Measurements from ENCODE around the gene PRSS57.
"Not testable (repeated sequence)": the region's sequence is repeated elsewhere in the genome, so short reads cannot be mapped to it uniquely, and the experiment has no call there.

PRSS57 gene

DNA sequence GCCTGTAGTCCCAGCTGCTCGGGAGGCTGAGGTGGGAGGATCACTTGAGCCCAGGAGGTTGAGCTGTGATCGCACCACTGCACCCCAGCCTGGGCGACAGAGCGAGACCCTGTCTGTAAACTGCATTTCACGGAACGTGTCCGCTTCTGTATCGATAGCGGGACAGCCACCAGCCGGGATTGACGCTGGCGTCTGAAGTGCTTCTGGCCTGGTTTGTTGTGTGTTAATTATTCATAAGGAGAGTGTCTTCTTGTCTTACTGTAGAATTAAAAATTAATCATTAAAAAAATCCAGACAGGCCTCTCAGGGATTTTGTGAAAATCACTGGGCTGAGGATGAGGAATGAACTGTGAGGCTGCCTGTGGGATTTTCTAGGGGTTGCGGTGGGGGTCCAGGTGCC lies 39.5 kb upstream of the PRSS57 start:
- Histone ChIP-seq H3K9ac (ENCODE audit: low read depth in 1 of 2, low read length in 2 of 2) (no peak overlapping the region), H3K9me3 (ENCODE audit: control insufficient read depth in 2 of 2, low read length in 2 of 2) (no peaks in the 10 kb centered on the region), H3K4me1 (ENCODE audit: control insufficient read depth in 2 of 2, insufficient read depth in 2 of 2, low read length in 2 of 2) (peaks cover 6 to 15% of the 10 kb centered on the region in 2 donors), H3K36me3 (ENCODE audit: control insufficient read depth in 2 of 2, insufficient read depth in 2 of 2, low read length in 2 of 2) (no peaks in the 10 kb centered on the region), H3K27me3 (ENCODE audit: control insufficient read depth in 2 of 2, insufficient read depth in 2 of 2, low read length in 2 of 2) (peaks cover 0 to 4% of the 10 kb centered on the region in 2 donors), H3K27ac (ENCODE audit: low read depth in 2 of 2, low read length in 2 of 2) (no peak overlapping the region), H3K4me3 (ENCODE audit: low read length in 2 of 2) (no peak overlapping the region)

DNA sequence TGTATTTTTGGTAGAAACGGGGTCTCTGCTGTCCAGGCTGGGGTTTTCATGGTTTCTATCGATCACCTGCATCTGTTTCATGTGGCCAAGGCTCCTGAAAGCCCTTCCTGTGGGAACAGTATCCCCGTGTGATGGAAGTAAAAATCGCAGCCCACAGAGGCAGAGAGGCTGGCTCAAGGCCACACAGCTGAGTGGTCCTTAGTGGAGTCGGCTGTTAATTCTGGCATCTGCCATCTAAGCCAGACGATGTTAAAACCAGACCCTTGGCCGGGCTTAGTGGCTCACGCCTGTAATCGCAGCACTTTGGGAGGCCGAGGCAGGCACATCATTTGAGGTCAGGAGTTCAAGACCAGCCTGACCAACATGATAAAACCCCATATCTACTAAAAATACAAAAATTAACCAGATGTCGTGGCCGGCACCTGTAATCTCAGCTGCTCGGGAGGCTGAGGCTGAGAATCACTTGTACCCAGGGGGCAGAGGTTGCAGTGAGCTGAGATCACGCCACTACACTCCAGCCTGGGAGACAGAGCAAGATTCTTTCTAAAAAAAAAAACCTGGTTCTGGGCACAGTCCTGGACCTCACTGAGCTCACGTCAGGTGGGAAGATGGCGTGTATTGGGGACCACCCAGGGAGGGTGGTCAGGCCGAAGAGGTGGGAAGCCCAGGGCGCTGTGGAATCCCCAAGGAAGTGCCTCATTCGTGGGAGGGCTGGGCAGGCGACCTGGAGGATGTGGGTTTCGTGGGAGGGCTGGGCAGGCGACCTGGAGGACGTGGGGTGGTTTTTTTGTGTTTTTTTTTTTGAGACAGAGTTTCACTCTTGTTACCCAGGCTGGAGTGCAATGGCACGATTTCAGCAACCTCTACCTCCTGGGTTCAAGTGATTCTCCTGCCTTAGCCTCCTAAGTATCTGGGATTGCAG lies 37.2 kb upstream of the PRSS57 start:
- H3K27ac ChIP-seq (ENCODE audit: low read depth in 2 of 2, low read length in 2 of 2) = no peak overlapping the region

DNA sequence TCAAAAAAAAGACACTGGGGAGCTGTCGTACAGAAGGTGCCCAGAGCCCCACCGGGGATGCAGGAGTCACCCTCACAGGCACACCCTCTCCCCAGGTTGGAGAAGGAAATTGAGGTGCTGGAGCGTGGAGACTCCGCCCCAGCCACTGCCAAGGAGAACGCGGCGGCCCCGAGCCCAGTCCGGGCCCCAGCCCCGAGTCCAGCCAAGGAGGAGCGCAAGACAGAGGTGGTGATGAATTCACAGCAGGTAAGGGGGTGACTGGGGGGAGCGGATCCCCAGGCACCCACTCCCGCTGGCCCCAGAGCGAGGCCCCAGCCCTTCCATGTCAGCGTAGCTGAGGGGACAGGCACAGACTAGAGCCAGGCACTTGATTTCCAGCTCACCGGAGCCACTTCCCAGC lies 35.7 kb upstream of the PRSS57 start:
- no peaks in the 10 kb centered on the region for H3K9me3 ChIP-seq (ENCODE audit: control insufficient read depth in 2 of 2, low read length in 2 of 2)
- no peaks in the 10 kb centered on the region for H3K36me3 ChIP-seq (ENCODE audit: control insufficient read depth in 2 of 2, insufficient read depth in 2 of 2, low read length in 2 of 2)
- no peak overlapping the region for H3K27ac ChIP-seq (ENCODE audit: low read depth in 2 of 2, low read length in 2 of 2)
- no peak overlapping the region for H3K4me3 ChIP-seq (ENCODE audit: low read length in 2 of 2)
- no peaks in the 10 kb centered on the region for H3K4me1 ChIP-seq (ENCODE audit: control insufficient read depth in 2 of 2, insufficient read depth in 2 of 2, low read length in 2 of 2)
- H3K9ac ChIP-seq (ENCODE audit: low read depth in 1 of 2, low read length in 2 of 2) = no peak overlapping the region
- H3K27me3 ChIP-seq (ENCODE audit: control insufficient read depth in 2 of 2, insufficient read depth in 2 of 2, low read length in 2 of 2) = peaks cover 0 to 4% of the 10 kb centered on the region in 2 donors

More for the DNA sequence above, 37.2 kb upstream of the PRSS57 start:
- Histone ChIP-seq H3K4me1 (ENCODE audit: control insufficient read depth in 2 of 2, insufficient read depth in 2 of 2, low read length in 2 of 2) (peaks cover 0 to 2% of the 10 kb centered on the region in 2 donors), H3K36me3 (ENCODE audit: control insufficient read depth in 2 of 2, insufficient read depth in 2 of 2, low read length in 2 of 2) (no peaks in the 10 kb centered on the region), H3K9ac (ENCODE audit: low read depth in 1 of 2, low read length in 2 of 2) (no peak overlapping the region), H3K27me3 (ENCODE audit: control insufficient read depth in 2 of 2, insufficient read depth in 2 of 2, low read length in 2 of 2) (peaks cover 0 to 4% of the 10 kb centered on the region in 2 donors), H3K4me3 (ENCODE audit: low read length in 2 of 2) (no peak overlapping the region), H3K9me3 (ENCODE audit: control insufficient read depth in 2 of 2, low read length in 2 of 2) (no peaks in the 10 kb centered on the region)

DNA sequence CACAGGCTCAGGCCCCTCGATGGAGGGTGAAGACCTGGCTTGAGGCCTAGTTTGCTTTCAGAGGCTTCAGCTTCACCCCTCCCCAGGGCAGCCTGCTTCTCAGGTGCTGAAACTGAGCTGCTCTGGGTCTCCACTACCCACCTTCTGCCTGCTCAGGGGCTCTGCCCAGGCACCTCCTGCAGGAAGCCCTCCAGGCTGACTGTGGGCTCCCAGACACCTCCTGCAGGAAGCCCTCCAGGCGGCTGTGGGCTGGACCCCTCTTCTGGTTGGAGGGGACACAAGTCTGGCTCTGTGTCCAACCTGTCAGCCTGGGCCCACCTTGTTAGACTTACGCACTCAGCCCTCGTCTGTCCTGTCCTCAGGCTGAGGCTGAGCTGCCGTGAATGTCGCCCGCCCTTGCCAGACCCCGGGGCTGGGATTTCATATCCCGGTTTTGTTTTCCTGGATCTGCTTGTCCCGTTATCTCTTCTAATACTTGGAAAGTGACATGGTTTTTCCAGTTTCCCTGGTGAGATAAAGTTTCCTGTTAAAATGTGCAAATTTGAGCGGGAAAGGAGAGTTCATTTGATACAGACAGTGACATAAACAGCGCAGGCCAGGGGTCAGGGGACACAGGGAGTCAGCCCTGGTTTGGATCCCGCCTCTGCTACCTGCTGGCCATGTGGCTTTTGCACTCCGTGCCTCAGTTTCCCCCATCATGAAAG lies 34.9 kb upstream of the PRSS57 start:
- Histone ChIP-seq H3K9me3 (ENCODE audit: control insufficient read depth in 2 of 2, low read length in 2 of 2) (no peaks in the 10 kb centered on the region), H3K4me1 (ENCODE audit: control insufficient read depth in 2 of 2, insufficient read depth in 2 of 2, low read length in 2 of 2) (no peaks in the 10 kb centered on the region), H3K27ac (ENCODE audit: low read depth in 2 of 2, low read length in 2 of 2) (no peak overlapping the region), H3K36me3 (ENCODE audit: control insufficient read depth in 2 of 2, insufficient read depth in 2 of 2, low read length in 2 of 2) (no peaks in the 10 kb centered on the region), H3K9ac (ENCODE audit: low read depth in 1 of 2, low read length in 2 of 2) (no peak overlapping the region), H3K4me3 (ENCODE audit: low read length in 2 of 2) (no peak overlapping the region), H3K27me3 (ENCODE audit: control insufficient read depth in 2 of 2, insufficient read depth in 2 of 2, low read length in 2 of 2) (peaks cover 0 to 4% of the 10 kb centered on the region in 2 donors)

DNA sequence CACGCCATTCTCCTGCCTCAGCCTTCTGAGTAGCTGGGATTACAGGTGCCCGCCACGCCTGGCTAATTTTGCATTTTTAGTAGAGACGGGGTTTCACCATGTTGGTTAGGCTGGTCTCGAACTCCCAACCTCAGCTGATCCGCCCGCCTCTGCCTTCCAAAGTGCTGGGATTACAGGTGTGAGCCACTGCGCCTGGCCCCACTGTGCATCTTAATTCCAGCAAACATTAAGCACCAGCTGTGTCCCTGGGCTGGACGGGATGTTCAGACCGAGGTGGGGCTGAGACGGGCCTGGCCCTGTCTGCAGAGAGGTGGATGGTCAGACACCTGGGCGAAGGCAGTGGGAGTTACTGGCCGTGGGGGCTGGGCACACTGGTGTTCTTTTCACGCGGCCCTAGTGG lies 34.3 kb upstream of the PRSS57 start:
- not testable (repeated sequence) for H3K4me1 ChIP-seq (ENCODE audit: control insufficient read depth in 2 of 2, insufficient read depth in 2 of 2, low read length in 2 of 2); H3K9ac ChIP-seq (ENCODE audit: low read depth in 1 of 2, low read length in 2 of 2); H3K27ac ChIP-seq (ENCODE audit: low read depth in 2 of 2, low read length in 2 of 2); H3K27me3 ChIP-seq (ENCODE audit: control insufficient read depth in 2 of 2, insufficient read depth in 2 of 2, low read length in 2 of 2); H3K4me3 ChIP-seq (ENCODE audit: low read length in 2 of 2); H3K36me3 ChIP-seq (ENCODE audit: control insufficient read depth in 2 of 2, insufficient read depth in 2 of 2, low read length in 2 of 2); H3K9me3 ChIP-seq (ENCODE audit: control insufficient read depth in 2 of 2, low read length in 2 of 2)

DNA sequence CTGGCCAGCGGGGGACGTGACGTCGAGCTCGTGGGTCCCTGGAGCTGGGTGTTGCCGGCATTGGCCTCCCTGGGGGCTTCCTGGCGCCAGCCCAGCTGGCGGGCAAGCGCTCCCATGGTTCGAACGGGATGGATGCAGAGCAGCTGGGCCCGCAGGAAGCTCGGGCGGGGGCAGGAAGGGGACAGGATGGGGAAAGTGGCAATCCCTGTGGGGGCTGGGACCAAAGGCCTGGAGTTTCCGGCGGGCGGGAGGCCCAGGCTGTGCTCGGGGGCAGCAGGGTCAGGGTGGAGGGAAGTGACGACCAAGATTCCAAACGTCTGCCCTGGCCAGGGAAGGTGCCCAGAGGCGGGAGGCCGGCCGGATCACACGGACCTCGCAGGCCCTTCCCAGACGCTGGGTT lies 32.8 kb upstream of the PRSS57 start:
- Histone ChIP-seq H3K27me3 (ENCODE audit: control insufficient read depth in 2 of 2, insufficient read depth in 2 of 2, low read length in 2 of 2) (no peaks in the 10 kb centered on the region), H3K9ac (ENCODE audit: low read depth in 1 of 2, low read length in 2 of 2) (no peak overlapping the region), H3K4me1 (ENCODE audit: control insufficient read depth in 2 of 2, insufficient read depth in 2 of 2, low read length in 2 of 2) (no peaks in the 10 kb centered on the region), H3K36me3 (ENCODE audit: control insufficient read depth in 2 of 2, insufficient read depth in 2 of 2, low read length in 2 of 2) (no peaks in the 10 kb centered on the region), H3K27ac (ENCODE audit: low read depth in 2 of 2, low read length in 2 of 2) (no peak overlapping the region), H3K9me3 (ENCODE audit: control insufficient read depth in 2 of 2, low read length in 2 of 2) (no peaks in the 10 kb centered on the region), H3K4me3 (ENCODE audit: low read length in 2 of 2) (no peak overlapping the region)

DNA sequence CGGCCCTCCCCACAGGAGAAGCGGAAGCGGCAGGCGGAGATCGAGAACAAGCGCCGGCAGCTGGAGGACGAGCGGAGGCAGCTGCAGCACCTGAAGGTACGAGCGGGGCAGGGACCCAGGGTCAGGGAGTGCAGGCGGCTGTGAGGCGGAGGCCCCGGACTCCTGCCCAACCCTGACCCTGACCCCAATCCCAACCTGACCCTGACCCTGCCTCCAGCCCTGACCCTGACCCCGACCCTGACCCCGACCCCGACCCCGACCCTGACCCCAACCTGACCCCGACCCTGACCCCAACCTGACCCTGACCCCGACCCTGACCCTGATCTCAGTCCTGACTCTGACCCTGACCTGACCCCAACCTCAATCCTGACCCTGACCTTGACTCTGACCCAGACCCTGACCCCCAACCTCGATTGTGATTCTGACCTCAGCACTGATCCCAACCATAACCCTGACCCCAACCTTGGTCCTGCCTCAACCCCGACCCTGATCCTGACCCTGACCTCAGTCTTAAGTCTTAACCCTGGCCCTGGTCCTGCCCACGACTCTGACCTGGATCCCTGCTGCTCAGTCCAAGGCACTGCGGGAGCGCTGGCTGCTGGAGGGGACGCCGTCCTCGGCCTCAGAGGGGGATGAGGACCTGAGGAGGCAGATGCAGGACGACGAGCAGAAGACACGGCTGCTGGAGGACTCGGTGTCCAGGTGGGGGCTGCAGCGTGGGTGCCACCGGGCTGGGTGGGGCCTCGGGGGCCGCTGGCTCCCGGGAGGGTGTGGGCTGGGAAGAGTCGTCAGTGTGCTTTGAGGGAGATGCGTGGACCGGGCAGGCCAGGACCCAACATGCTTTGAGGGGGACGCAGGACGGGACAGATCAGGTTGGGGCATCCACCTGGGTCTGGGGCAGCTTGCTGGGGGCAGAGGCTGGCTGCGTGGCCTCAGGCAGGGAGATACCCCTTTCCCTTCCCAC lies 32.0 kb upstream of the PRSS57 start:
- H3K4me3 ChIP-seq (ENCODE audit: low read length in 2 of 2) = no peak overlapping the region
- H3K27me3 ChIP-seq (ENCODE audit: control insufficient read depth in 2 of 2, insufficient read depth in 2 of 2, low read length in 2 of 2) = peaks cover 0 to 3% of the 10 kb centered on the region in 2 donors
- H3K9me3 ChIP-seq (ENCODE audit: control insufficient read depth in 2 of 2, low read length in 2 of 2) = no peaks in the 10 kb centered on the region
- H3K4me1 ChIP-seq (ENCODE audit: control insufficient read depth in 2 of 2, insufficient read depth in 2 of 2, low read length in 2 of 2) = no peaks in the 10 kb centered on the region
- H3K9ac ChIP-seq (ENCODE audit: low read depth in 1 of 2, low read length in 2 of 2) = no peak overlapping the region
- H3K36me3 ChIP-seq (ENCODE audit: control insufficient read depth in 2 of 2, insufficient read depth in 2 of 2, low read length in 2 of 2) = no peaks in the 10 kb centered on the region
- peak overlapping the region in 1 of 2 donors; percentile 16 for H3K27ac ChIP-seq (ENCODE audit: low read depth in 2 of 2, low read length in 2 of 2)

DNA sequence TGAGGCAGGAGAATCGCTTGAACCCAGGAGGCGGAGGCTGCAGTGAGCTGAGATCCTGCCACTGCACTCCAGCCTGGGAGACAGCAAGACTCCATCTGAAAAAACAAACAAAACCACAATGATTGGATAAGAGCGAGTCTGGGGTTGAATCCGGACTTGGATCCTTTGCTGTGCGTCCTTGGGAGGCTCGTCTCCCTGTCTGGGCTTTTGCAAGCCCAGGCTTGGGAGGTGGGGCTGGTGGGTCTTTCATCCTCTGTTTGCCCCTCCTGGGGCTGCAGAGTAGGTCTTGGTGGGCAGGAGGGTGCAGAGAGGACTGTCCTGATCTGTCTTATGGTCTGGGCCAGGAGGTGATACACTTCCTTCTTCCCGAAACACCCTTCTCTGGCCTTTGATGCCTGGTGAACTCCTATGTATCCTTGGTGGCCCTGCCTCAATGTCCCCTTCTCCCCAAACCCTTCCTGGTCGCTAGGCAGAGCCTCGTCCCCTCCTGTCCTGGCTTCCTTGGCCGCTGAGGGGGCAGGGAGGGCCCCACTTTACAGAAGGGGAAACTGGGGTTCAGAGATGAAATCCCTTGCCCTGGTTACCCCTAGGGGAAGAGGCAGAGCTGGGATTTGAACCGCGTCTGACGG lies 30.3 kb upstream of the PRSS57 start:
- no peaks in the 10 kb centered on the region for H3K4me1 ChIP-seq (ENCODE audit: control insufficient read depth in 2 of 2, insufficient read depth in 2 of 2, low read length in 2 of 2)
- no peak overlapping the region for H3K9ac ChIP-seq (ENCODE audit: low read depth in 1 of 2, low read length in 2 of 2)
- H3K4me3 ChIP-seq (ENCODE audit: low read length in 2 of 2) = no peak overlapping the region
- no peak overlapping the region for H3K27ac ChIP-seq (ENCODE audit: low read depth in 2 of 2, low read length in 2 of 2)
- no peaks in the 10 kb centered on the region for H3K36me3 ChIP-seq (ENCODE audit: control insufficient read depth in 2 of 2, insufficient read depth in 2 of 2, low read length in 2 of 2)
- H3K27me3 ChIP-seq (ENCODE audit: control insufficient read depth in 2 of 2, insufficient read depth in 2 of 2, low read length in 2 of 2) = peaks cover 2 to 3% of the 10 kb centered on the region in 2 donors
- no peaks in the 10 kb centered on the region for H3K9me3 ChIP-seq (ENCODE audit: control insufficient read depth in 2 of 2, low read length in 2 of 2)

DNA sequence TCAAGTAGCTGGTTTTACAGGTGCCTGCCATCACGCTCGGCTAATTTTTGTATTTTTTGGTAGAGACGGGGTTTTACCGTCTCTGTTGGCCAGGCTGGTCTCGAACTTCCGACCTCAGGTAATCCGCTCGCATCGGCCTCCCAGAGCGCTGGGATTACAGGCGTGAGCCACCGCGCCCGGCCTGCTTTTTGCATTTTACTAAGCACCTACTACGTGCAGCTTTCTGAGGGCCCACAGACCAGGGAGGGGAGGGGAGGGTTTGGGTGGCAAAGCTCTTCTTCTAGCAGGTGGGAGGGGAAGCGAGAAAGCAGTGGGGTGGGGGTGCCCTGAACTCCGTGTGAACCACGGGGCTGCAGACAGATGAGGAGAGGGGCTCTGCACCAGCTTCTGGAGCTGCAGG lies 28.5 kb upstream of the PRSS57 start:
- no peaks in the 10 kb centered on the region for H3K36me3 ChIP-seq (ENCODE audit: control insufficient read depth in 2 of 2, insufficient read depth in 2 of 2, low read length in 2 of 2)
- H3K9ac ChIP-seq (ENCODE audit: low read depth in 1 of 2, low read length in 2 of 2) = no peak overlapping the region
- no peaks in the 10 kb centered on the region for H3K4me1 ChIP-seq (ENCODE audit: control insufficient read depth in 2 of 2, insufficient read depth in 2 of 2, low read length in 2 of 2)
- peaks cover 3 to 5% of the 10 kb centered on the region in 2 donors for H3K27me3 ChIP-seq (ENCODE audit: control insufficient read depth in 2 of 2, insufficient read depth in 2 of 2, low read length in 2 of 2)
- no peak overlapping the region for H3K27ac ChIP-seq (ENCODE audit: low read depth in 2 of 2, low read length in 2 of 2)
- H3K9me3 ChIP-seq (ENCODE audit: control insufficient read depth in 2 of 2, low read length in 2 of 2) = no peaks in the 10 kb centered on the region
- H3K4me3 ChIP-seq (ENCODE audit: low read length in 2 of 2) = no peak overlapping the region

All from mucosa of rectum (tissue), 2 donors.